MCF 10A (cell line): ENCODE results near the gene IPO9. TPM values are rescaled to one million over a fixed set of nuclear protein-coding genes. Genes with fewer than 3 reads are reported as not detected.

Source experiments
- BruUV-seq: library from RNA; stranded (reverse); fragments of 400-500 nt; replicated peaks from 2 replicates; lab custom pipeline; 2021; lab: Mats Ljungman, UMichigan
- CTCF ChIA-PET: fragments of 300-600 bp; sonication (Branson Sonifier 250); formaldehyde crosslinking; extraction: SDS; loops from one replicate; lab custom pipeline; 2021; ENCODE audit warnings: antibody characterized with exemption, inconsistent platforms; lab: Yijun Ruan, JAX
- POLR2A ChIA-PET: fragments of 300-600, 350-650 bp; sonication (Branson Sonifier 250); formaldehyde crosslinking; extraction: SDS; loops from one replicate; lab custom pipeline; 2020; ENCODE audit warnings: antibody characterized with exemption, inconsistent platforms; lab: Yijun Ruan, JAX
- DNase-seq: peaks from one replicate; pipeline ENCODE4 v3.0.0-alpha.2; 2018; ENCODE audit not compliant: unreplicated experiment
- H3K27ac Mint-ChIP-seq: one replicate; pipeline ENCODE4 v1.8.0; 2022; ENCODE audit warnings: mild to moderate bottlenecking, low read depth, mixed read lengths; ENCODE audit not compliant: unreplicated experiment
- H3K27me3 Mint-ChIP-seq: one replicate; pipeline ENCODE4 v1.8.0; 2022; ENCODE audit warnings: mixed read lengths; ENCODE audit not compliant: insufficient read depth, unreplicated experiment
- H3K36me3 Mint-ChIP-seq: one replicate; pipeline ENCODE4 v1.8.0; 2022; ENCODE audit warnings: mild to moderate bottlenecking, moderate library complexity, mixed read lengths; ENCODE audit not compliant: insufficient read depth, unreplicated experiment
- H3K4me1 Mint-ChIP-seq: one replicate; pipeline ENCODE4 v1.8.0; 2022; ENCODE audit warnings: mixed read lengths; ENCODE audit not compliant: insufficient read depth, unreplicated experiment
- H3K4me3 Mint-ChIP-seq: one replicate; pipeline ENCODE4 v1.8.0; 2022; ENCODE audit warnings: mild to moderate bottlenecking, moderate library complexity, mixed read lengths; ENCODE audit not compliant: unreplicated experiment
- H3K9me3 Mint-ChIP-seq: one replicate; pipeline ENCODE4 v1.8.0; 2022; ENCODE audit warnings: mixed read lengths; ENCODE audit not compliant: unreplicated experiment
- CTCF ChIP-seq: fragments of 200-600 bp; IDR thresholded peaks from one replicate; pipeline ENCODE4 v1.8.0; 2022; ENCODE audit warnings: antibody characterized with exemption, mild to moderate bottlenecking; ENCODE audit not compliant: unreplicated experiment
- intact Hi-C: fragments of 100-400 bp; cut with micrococcal nuclease; formaldehyde crosslinking; loops from 2 replicates; pipeline ENCODE4 v1.14.1; 2022
- total RNA-seq: library from RNA; stranded (reverse); gene quantifications from 2 replicates; pipeline ENCODE4 v1.2.3, GENCODE V29; 2022

IPO9 gene
- total RNA-seq, 1 experiment from 2014 or later, result 117 TPM

- peaks cover 84% of the 10 kb centered on the region for H3K36me3 Mint-ChIP-seq
Observed at GRCh38 chr1:201818971-201819750, 9.8 kb upstream of the IPO9 start.

GRCh38 chr1:201820413-201820812, 8.5 kb upstream of the IPO9 start:
- intact Hi-C loops, result no loop called here
- TSS peak; percentile 26 for BruUV-seq
- Mint-ChIP-seq H3K4me1 (no peaks in the 10 kb centered on the region), H3K9me3 (no peaks in the 10 kb centered on the region), H3K4me3 (no peak overlapping the region), H3K27me3 (no peaks in the 10 kb centered on the region), H3K27ac (no peak overlapping the region), H3K36me3 (peaks cover 76% of the 10 kb centered on the region)
- ChIA-PET POLR2A (interaction anchor here (0.7 to 1.8 kb wide), 3 partner anchors 9 to 168 kb away, joined by 3 read pairs; partner anchors contain the start of gene IPO9), CTCF (interaction anchor here (0.5 to 4.1 kb wide), 14 partner anchors 8 to 684 kb away, joined by 3 to 15 read pairs (median 4); no protein-coding TSS in a partner anchor)
- no peak for DNase-seq
- no peak for TF ChIP-seq CTCF

More at GRCh38 chr1:201818971-201819750, 9.8 kb upstream of the IPO9 start:
- no peak for TF ChIP-seq CTCF
- no peaks in the 10 kb centered on the region for H3K4me1 Mint-ChIP-seq
- BruUV-seq, result no TSS peak
- no peaks in the 10 kb centered on the region for H3K27me3 Mint-ChIP-seq
- no peak for DNase-seq
- no peaks in the 10 kb centered on the region for H3K9me3 Mint-ChIP-seq
- intact Hi-C loops, result no loop called here
- no peak overlapping the region for H3K4me3 Mint-ChIP-seq
- CTCF ChIA-PET, result interaction anchor here (0.6 to 4.3 kb wide), 18 partner anchors 8 to 326 kb away, joined by 3 to 23 read pairs (median 4); no protein-coding TSS in a partner anchor
- no peak overlapping the region for H3K27ac Mint-ChIP-seq
- POLR2A ChIA-PET, result interaction anchor here (0.7 to 1.8 kb wide), 6 partner anchors 10 to 63 kb away, joined by 3 to 8 read pairs (median 3); partner anchors contain the start of gene IPO9

GRCh38 chr1:201825245-201825644, 3.7 kb upstream of the IPO9 start:
- Mint-ChIP-seq H3K9me3 (no peaks in the 10 kb centered on the region), H3K27ac (peak overlapping the region; percentile 32), H3K27me3 (no peaks in the 10 kb centered on the region), H3K4me1 (peaks cover 24% of the 10 kb centered on the region), H3K36me3 (peaks cover 40% of the 10 kb centered on the region), H3K4me3 (no peak overlapping the region)
- no TSS peak for BruUV-seq
- POLR2A ChIA-PET, result interaction anchor here (1.3 kb wide), 1 partner anchor 17 kb away, joined by 3 read pairs; no protein-coding TSS in a partner anchor
- CTCF ChIA-PET, result interaction anchor here (0.6 to 6.2 kb wide), 8 partner anchors 15 to 601 kb away, joined by 3 to 96 read pairs (median 4); no protein-coding TSS in a partner anchor
- intact Hi-C loops, result no loop called here
- TF ChIP-seq CTCF, result no peak
- no peak for DNase-seq

- H3K27ac Mint-ChIP-seq, result peak overlapping the region; percentile 52
Observed at GRCh38 chr1:201826830-201827229, 2.1 kb upstream of the IPO9 start.

More at GRCh38 chr1:201826830-201827229, 2.1 kb upstream of the IPO9 start:
- Mint-ChIP-seq H3K27me3 (no peaks in the 10 kb centered on the region), H3K36me3 (peaks cover 24% of the 10 kb centered on the region), H3K9me3 (no peaks in the 10 kb centered on the region), H3K4me3 (no peak overlapping the region), H3K4me1 (peaks cover 39% of the 10 kb centered on the region)
- intact Hi-C loops, result no loop called here
- peak; percentile 13 for DNase-seq
- TF ChIP-seq CTCF, result no peak
- ChIA-PET POLR2A (interaction anchor here (1.0 to 1.4 kb wide), 4 partner anchors 26 to 113 kb away, joined by 3 to 4 read pairs (median 4); no protein-coding TSS in a partner anchor), CTCF (interaction anchor here (0.5 to 6.2 kb wide), 20 partner anchors 7 to 732 kb away, joined by 3 to 96 read pairs (median 4); no protein-coding TSS in a partner anchor)
- BruUV-seq, result no TSS peak
